ENCODE measurements around the gene ZMIZ2. TPM values are rescaled to one million over a fixed set of nuclear protein-coding genes. Genes with fewer than 3 reads are reported as not detected.
"Not testable (repeated sequence)": the region's sequence is repeated elsewhere in the genome, so short reads cannot be mapped to it uniquely, and the experiment has no call there.

ZMIZ2 gene
- total RNA-seq, 2 experiments from 2014 or later, result 103 to 120 TPM

DNA sequence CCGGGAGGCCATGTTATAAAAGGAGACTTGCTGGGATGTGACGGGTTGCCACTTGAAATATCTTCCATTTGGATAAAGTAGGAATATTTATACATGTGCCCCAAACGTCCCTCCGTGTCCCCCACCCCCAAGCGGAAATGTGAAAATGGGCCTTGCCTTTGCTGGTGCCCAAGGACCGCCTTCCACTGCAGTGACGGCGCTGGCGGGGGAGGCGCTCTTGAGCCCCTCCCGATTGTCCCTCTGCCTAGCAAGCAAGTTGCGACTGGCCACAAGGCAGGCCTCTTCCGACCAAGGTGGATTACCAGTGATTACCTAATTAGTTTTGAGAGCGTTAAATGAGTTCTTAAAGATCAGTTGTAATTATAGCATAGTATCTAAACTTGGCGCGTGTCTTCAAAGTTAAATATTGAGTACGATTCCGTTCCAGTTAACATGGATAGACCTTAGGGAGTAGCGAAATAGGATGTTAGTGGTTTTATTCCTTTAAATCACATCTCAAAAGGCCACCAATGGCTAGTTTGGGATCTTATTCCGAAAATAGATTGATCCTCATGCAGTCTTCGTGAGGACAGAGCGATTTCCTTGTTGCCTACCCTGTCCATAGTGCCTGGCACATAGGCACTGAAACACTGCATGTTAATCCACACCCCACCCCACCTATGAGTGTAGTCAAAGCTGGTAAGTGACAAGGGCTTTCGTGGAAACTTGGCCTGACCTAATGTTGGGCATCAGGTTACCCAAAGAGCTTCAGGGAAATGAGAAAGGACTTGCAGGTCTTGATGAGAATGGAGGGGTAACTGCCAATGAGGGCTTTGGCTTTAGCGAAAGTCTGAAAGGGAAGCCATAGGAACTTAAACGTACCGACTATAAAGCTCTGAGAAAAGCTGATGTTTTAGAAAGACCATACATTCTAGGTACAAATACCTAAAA, 48.9 kb downstream of the ZMIZ2 start:
- H3K4me1 Mint-ChIP-seq, result peaks cover 38% of the 10 kb centered on the region
- CTCF ChIA-PET, result interaction anchor here (0.7 to 2.8 kb wide), 16 partner anchors 10 to 232 kb away, joined by 3 to 17 read pairs (median 4); partner anchors contain the start of gene H2AZ2
- H3K9me3 Mint-ChIP-seq (ENCODE audit: low read depth), result no peaks in the 10 kb centered on the region
- H3K4me3 Mint-ChIP-seq, result peak overlapping the region; percentile 93
- H3K36me3 Mint-ChIP-seq, result peaks cover 47% of the 10 kb centered on the region
- no peaks in the 10 kb centered on the region for H3K27me3 Mint-ChIP-seq
- H3K27ac Mint-ChIP-seq, result peak overlapping the region; percentile 99
- peak; percentile 60 for ATAC-seq
- peak; percentile 93 for DNase-seq

DNA sequence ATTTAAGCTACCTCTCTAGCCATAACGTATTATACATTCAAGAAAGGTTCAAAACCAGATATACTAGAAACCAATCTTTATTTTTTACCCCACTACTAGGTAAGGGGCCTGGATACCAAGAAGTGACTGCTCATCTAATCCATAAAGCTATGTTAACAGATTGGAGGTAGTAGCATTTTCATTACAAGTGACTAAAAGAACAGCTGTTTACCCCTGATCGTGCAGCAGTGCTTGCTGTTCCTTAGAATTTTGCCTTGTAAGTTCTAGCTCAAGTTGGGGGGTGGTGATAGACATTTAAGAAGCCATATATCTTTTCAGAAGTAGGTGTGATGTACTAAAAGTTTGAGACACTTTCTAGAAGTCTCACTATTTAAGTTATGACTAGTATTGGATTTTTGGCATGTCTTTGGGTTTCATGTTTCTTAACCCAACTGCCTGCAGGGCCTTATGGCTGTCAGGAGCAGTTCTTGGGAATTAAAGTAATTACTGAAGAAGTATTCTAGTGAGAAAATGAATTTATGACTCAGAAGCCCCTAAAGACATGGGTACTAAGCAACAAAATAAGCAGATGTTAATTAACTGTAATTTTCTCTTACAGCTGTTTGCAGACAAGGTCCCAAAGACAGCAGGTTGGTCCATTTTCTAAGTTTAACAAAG, 50.1 kb downstream of the ZMIZ2 start:
- Mint-ChIP-seq H3K4me1 (peaks cover 40% of the 10 kb centered on the region), H3K27ac (peak overlapping the region; percentile 99)
- no peak for ATAC-seq

GRCh38 chr7:44799939-44800338, 51.3 kb downstream of the ZMIZ2 start:
- Mint-ChIP-seq H3K27ac (peak overlapping the region; percentile 47), H3K27me3 (no peaks in the 10 kb centered on the region), H3K9me3 (ENCODE audit: low read depth) (no peaks in the 10 kb centered on the region), H3K4me1 (peaks cover 40% of the 10 kb centered on the region), H3K36me3 (peaks cover 53% of the 10 kb centered on the region), H3K4me3 (peak overlapping the region; percentile 8)
- no peak for DNase-seq
- no peak for ATAC-seq
- CTCF ChIA-PET, result interaction anchor here (1.0 kb wide), 1 partner anchor 16 kb away, joined by 3 read pairs; no protein-coding TSS in a partner anchor

More for the DNA sequence above, 50.1 kb downstream of the ZMIZ2 start:
- no peaks in the 10 kb centered on the region for H3K9me3 Mint-ChIP-seq (ENCODE audit: low read depth)
- CTCF ChIA-PET, result interaction anchor here (0.7 to 2.8 kb wide), 15 partner anchors 10 to 233 kb away, joined by 3 to 17 read pairs (median 3); partner anchors contain the start of gene H2AZ2
- no peak for DNase-seq
- no peaks in the 10 kb centered on the region for H3K27me3 Mint-ChIP-seq
- peaks cover 53% of the 10 kb centered on the region for H3K36me3 Mint-ChIP-seq
- peak overlapping the region; percentile 93 for H3K4me3 Mint-ChIP-seq

- ATAC-seq, result no peak
- Mint-ChIP-seq H3K4me1 (peaks cover 37% of the 10 kb centered on the region), H3K27me3 (no peaks in the 10 kb centered on the region), H3K27ac (peak overlapping the region; percentile 19), H3K36me3 (peaks cover 53% of the 10 kb centered on the region), H3K4me3 (no peak overlapping the region), H3K9me3 (ENCODE audit: low read depth) (no peaks in the 10 kb centered on the region)
- DNase-seq, result no peak
- CTCF ChIA-PET, result interaction anchor here (1.5 kb wide), 1 partner anchor 219 kb away, joined by 4 read pairs; the partner anchor contains the start of gene TMED4
Observed at GRCh38 chr7:44801890-44802289, 53.2 kb downstream of the ZMIZ2 start.

DNA sequence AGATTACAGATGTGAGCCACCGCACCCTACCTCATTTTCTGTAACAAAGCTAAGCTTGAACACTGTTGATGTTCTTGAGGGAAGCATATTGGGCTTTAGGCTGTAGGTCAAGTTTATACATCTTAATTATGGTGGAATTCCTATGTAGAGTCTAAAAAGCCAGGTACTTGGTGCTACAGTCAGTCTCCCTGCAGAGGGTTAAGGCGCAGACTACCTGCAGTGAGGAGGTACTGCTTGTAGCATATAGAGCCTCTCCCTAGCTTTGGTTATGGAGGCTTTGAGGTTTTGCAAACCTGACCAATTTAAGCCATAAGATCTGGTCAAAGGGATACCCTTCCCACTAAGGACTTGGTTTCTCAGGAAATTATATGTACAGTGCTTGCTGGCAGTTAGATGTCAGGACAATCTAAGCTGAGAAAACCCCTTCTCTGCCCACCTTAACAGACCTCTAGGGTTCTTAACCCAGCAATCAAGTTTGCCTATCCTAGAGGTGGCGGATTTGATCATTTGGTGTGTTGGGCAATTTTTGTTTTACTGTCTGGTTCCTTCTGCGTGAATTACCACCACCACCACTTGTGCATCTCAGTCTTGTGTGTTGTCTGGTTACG, 53.9 kb downstream of the ZMIZ2 start:
- DNase-seq (no peak), ATAC-seq (no peak)
- H3K4me1 Mint-ChIP-seq, result peaks cover 35% of the 10 kb centered on the region
- H3K4me3 Mint-ChIP-seq, result no peak overlapping the region
- peaks cover 49% of the 10 kb centered on the region for H3K36me3 Mint-ChIP-seq
- no peak overlapping the region for H3K27ac Mint-ChIP-seq
- CTCF ChIA-PET, result interaction anchor here (1.5 kb wide), 1 partner anchor 220 kb away, joined by 4 read pairs; the partner anchor contains the start of gene TMED4
- no peaks in the 10 kb centered on the region for H3K9me3 Mint-ChIP-seq (ENCODE audit: low read depth)
- H3K27me3 Mint-ChIP-seq, result no peaks in the 10 kb centered on the region

- DNase-seq; ATAC-seq; H3K27ac Mint-ChIP-seq; H3K9me3 Mint-ChIP-seq (ENCODE audit: low read depth); H3K27me3 Mint-ChIP-seq; H3K4me3 Mint-ChIP-seq: not testable (repeated sequence)
- CTCF ChIA-PET, result interaction anchor here (0.7 kb wide), 1 partner anchor 36 kb away, joined by 3 read pairs; no protein-coding TSS in a partner anchor
- Mint-ChIP-seq H3K36me3 (peaks cover 38% of the 10 kb centered on the region), H3K4me1 (peaks cover 24% of the 10 kb centered on the region)
Observed at GRCh38 chr7:44803828-44804519, 55.3 kb downstream of the ZMIZ2 start.

DNA sequence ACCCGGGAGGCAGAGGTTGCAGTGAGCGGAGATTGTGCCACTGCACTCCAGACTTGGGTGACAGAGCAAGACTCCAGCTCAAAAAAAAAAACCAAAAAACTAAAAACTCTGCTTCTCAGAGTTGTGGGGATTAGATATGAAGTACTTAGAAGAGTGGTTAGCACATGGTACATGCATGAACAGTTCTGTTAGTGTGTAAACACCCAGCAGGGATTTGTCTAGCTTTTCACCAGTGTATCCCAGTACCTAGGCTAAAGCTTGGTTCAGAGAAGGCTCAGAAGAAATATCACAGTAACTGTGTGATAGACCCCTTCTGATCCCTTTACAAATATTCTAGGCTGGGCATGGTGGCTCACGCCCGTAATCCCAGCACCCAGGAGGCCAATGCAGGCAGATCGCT, 57.3 kb downstream of the ZMIZ2 start:
- CTCF ChIA-PET, result no interaction called here
- Mint-ChIP-seq H3K4me3 (no peak overlapping the region), H3K27me3 (no peaks in the 10 kb centered on the region), H3K9me3 (ENCODE audit: low read depth) (no peaks in the 10 kb centered on the region), H3K4me1 (peaks cover 11% of the 10 kb centered on the region), H3K27ac (no peak overlapping the region), H3K36me3 (peaks cover 22% of the 10 kb centered on the region)
- no peak for DNase-seq
- ATAC-seq, result no peak

DNA sequence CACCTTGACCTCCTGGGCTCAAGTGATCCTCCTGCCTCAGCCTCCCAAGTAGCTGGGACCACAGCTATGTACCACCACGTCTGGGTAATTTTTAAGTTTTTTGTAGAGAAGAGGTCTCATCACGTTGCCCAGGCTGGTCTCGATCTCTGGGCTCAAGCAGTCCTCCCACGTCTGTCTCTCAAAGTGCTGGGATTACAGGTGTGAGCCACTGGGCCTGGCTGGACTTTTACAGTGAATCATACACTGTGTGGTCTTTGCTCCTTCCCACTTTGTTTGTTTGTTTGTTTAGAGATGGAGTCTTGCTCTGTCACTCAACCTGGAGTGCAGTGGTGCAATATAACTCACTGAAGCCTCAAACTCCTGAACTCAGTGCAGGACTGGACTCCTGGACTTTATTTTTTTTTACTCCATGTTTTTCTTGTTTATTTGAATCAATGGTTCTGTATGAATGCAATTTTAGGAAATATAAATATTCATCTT, 60.3 kb downstream of the ZMIZ2 start:
- peaks cover 4% of the 10 kb centered on the region for H3K4me1 Mint-ChIP-seq
- H3K27me3 Mint-ChIP-seq, result no peaks in the 10 kb centered on the region
- CTCF ChIA-PET, result interaction anchor here (0.7 to 1.7 kb wide), 2 partner anchors 11 to 1423 kb away, joined by 3 read pairs; no protein-coding TSS in a partner anchor

DNA sequence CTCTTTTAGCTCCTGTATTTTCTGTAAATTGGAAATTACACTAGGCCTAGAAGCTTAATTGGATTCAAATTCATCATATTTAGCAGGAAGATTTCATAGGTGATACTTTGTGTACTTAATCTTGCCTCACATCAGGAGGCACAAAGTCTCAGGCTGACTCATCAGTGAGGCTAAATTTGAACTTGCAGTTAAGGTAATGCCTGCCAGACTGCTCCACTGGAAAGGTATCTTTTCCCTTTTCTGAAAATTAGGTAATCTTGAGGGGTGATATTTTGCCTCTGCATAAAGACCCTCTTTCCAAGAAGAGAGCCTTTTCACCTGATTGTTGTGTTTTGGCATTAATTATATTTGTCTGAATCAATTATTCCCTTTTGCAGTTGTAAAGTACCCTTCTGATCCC, 62.4 kb downstream of the ZMIZ2 start:
- no peaks in the 10 kb centered on the region for H3K36me3 Mint-ChIP-seq
- H3K27me3 Mint-ChIP-seq, result no peaks in the 10 kb centered on the region
- CTCF ChIA-PET, result no interaction called here
- H3K9me3 Mint-ChIP-seq (ENCODE audit: low read depth), result no peaks in the 10 kb centered on the region
- DNase-seq, result no peak
- no peak overlapping the region for H3K27ac Mint-ChIP-seq
- ATAC-seq, result no peak
- no peak overlapping the region for H3K4me3 Mint-ChIP-seq
- peaks cover 4% of the 10 kb centered on the region for H3K4me1 Mint-ChIP-seq

More for the DNA sequence above, 60.3 kb downstream of the ZMIZ2 start:
- Mint-ChIP-seq H3K27ac (no peak overlapping the region), H3K4me3 (no peak overlapping the region), H3K9me3 (ENCODE audit: low read depth) (no peaks in the 10 kb centered on the region), H3K36me3 (no peaks in the 10 kb centered on the region)
- ATAC-seq (no peak), DNase-seq (no peak)

DNA sequence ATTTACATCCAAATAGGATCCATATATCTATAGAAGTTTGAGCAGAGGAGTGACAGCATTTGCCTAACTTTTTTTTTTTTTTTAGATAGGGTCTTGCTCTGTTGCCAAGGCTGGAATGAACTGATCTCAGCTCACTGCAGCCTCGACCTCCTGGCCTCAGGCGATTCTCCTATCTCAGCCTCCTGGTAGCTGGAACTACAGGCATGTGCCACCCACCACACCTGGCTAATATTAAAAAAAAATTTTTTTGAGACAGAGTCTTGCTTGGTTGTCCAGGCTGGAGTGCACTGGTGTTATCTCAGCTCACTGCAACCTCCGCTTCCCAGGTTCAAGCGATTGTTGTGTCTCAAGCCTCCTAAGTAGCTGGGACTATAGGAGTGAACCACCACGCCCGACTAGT, 62.9 kb downstream of the ZMIZ2 start:
- Mint-ChIP-seq H3K4me1 (peaks cover 4% of the 10 kb centered on the region), H3K27ac (no peak overlapping the region), H3K4me3 (no peak overlapping the region), H3K36me3 (no peaks in the 10 kb centered on the region), H3K9me3 (ENCODE audit: low read depth) (no peaks in the 10 kb centered on the region), H3K27me3 (no peaks in the 10 kb centered on the region)
- DNase-seq, result no peak
- no peak for ATAC-seq
- CTCF ChIA-PET, result interaction anchor here (1.1 kb wide), 1 partner anchor 13 kb away, joined by 3 read pairs; no protein-coding TSS in a partner anchor

DNA sequence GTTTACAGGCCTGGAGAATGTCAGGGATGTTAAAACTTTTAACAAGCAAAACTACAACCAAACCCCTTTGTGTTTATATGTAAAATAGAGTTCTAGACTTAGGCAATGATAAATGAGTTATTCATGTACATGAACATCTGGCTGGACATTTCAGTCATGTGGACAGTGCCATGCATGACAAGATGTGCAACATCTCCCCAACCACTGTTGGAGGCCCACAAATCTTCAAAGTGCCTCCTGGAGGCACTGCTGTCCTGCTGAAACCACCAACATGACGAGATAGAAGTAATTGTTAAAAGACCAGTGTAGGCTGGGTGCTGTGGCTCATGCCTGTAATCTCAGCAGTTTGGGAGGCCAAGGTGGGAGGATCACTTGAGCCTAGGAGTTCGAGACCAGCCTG, 66.3 kb downstream of the ZMIZ2 start:
- Mint-ChIP-seq H3K27me3 (no peaks in the 10 kb centered on the region), H3K9me3 (ENCODE audit: low read depth) (no peaks in the 10 kb centered on the region), H3K4me3 (no peak overlapping the region), H3K27ac (no peak overlapping the region), H3K36me3 (no peaks in the 10 kb centered on the region), H3K4me1 (peaks cover 4% of the 10 kb centered on the region)
- DNase-seq, result no peak
- ATAC-seq, result no peak
- CTCF ChIA-PET, result interaction anchor here (0.7 kb wide), 1 partner anchor 109 kb away, joined by 4 read pairs; no protein-coding TSS in a partner anchor

- Mint-ChIP-seq H3K27ac (no peak overlapping the region), H3K4me3 (no peak overlapping the region), H3K36me3 (no peaks in the 10 kb centered on the region), H3K9me3 (ENCODE audit: low read depth) (no peaks in the 10 kb centered on the region), H3K27me3 (no peaks in the 10 kb centered on the region), H3K4me1 (peaks cover 10% of the 10 kb centered on the region)
- ATAC-seq (no peak), DNase-seq (no peak)
- CTCF ChIA-PET, result interaction anchor here (1.0 kb wide), 1 partner anchor 16 kb away, joined by 3 read pairs; no protein-coding TSS in a partner anchor
Observed at GRCh38 chr7:44819292-44819691, 70.6 kb downstream of the ZMIZ2 start.
